HG02840 (cell line): ENCODE data around the gene TGM2.

Experiments
- ATAC-seq: cut with Tn5 transposase; IDR thresholded peaks from one replicate; pipeline ENCODE4 v1.9.1; 2021; ENCODE audit warnings: mild to moderate bottlenecking, moderate library complexity, moderate number of reproducible peaks; ENCODE audit not compliant: unreplicated experiment, low FRiP score

The TGM2 gene

GRCh38 chr20:38147163-38147562 lies 17.9 kb downstream of the TGM2 start:
- ATAC-seq: no peak

DNA sequence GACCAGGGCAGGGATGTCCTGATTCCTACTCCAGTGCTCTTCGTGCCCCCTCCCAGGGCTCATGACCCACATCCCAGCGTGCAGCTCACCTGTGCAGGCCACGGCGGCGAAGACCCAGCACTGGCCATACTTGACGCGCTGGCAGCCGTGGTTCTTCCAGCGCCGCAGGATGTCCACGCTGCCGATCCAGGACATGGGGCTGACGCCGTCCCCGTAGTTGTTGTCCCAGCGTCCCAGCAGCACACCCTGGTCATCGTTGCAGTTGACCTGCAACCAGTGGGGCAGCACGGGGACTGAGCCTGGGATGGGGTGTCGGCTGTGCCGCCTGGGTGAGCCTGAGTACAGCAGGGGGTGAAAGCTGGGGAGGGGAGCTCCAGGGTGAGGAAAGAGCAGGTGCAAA lies 18.4 kb downstream of the TGM2 start:
- no peak for ATAC-seq

GRCh38 chr20:38146156-38146555 lies 18.9 kb downstream of the TGM2 start:
- ATAC-seq: no peak

DNA sequence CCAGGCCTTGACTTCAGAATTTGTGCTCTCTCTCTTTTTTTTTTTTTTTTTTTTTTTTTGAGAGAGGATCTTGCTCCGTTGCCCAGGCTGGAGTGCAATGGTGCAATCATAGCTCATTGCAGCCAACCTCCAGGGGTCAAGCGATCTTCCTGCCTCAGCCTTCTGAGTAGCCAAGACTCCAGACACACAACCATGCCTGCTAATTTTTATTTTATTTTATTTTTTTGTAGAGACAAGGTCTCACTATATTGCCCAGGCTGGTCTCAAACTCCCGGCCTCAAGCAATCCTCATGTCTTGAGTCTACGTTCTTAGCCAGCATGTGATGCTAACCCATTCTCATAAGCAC lies 19.4 kb downstream of the TGM2 start:
- no peak for ATAC-seq

GRCh38 chr20:38144974-38145728 lies 19.9 kb downstream of the TGM2 start:
- no peak for ATAC-seq

GRCh38 chr20:38144598-38144973 lies 20.5 kb downstream of the TGM2 start:
- no peak for ATAC-seq

DNA sequence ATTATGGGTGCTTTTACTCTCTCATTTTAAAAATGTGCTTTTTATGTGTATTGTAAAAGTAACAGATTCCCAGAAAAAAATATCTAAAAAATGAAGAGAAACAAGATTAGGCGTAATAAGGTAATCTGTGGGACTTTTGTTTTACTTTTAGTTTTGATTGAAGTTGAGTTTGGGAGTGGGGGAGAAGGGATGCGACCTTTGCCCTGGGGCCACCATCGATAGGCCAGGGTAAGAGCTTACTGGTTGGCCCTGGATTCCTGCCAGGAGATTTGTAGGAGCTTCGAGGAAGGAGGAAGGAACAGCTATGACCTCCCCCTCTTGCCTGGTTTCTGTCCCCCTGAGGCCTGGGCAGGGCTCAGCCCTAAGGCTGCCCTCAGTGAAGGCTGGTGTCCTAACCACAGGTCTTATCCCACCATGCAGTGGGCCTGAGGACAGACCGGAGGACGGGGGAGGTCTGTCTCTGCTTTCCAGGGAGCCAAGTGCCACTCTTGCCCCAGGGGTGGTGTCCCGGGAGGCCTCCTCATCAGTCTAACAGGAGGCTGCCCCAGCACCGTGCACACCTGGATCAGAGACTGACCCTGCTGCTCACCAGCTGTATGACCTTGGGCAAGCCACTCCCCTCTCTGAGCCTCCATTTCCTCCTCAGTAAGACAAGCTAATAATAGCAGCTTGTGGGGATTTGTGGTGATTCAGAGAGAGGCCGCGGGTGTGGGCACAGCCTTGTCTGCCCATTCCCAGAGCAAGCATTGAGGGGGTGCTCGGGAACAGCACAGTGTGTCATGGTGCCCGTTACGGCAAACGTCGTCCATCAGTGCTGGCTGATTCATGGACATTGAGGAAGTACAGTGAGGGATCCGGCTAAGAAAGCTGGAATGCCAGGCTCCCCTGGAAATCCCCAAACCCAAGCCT lies 21.2 kb downstream of the TGM2 start:
- ATAC-seq: no peak

DNA sequence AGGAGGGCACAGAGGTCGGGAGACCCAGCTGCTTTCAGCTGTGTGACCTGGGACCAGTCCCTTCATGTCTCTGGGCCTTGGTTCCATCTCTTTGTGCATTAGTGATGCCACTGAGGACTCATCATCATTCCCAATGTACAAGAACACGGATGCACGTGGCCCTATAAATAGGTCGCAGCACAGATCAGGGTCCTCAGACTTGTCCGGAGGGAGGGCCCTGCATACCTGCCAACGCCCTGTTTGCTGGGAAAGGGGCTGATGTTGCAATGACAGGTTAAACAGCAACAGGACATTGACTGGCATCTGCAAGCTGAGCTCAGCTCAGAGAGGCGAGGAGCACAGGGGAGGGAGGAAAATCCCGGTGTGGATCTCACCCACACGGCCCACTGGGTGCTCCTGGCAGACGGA lies 21.8 kb downstream of the TGM2 start:
- no peak for ATAC-seq

GRCh38 chr20:38141889-38142494 lies 23.1 kb downstream of the TGM2 start:
- no peak for ATAC-seq

GRCh38 chr20:38141204-38141888 lies 23.7 kb downstream of the TGM2 start:
- no peak for ATAC-seq

GRCh38 chr20:38139977-38140753 lies 24.9 kb downstream of the TGM2 start:
- ATAC-seq: no peak

GRCh38 chr20:38139156-38139912 lies 25.7 kb downstream of the TGM2 start:
- no peak for ATAC-seq

- ATAC-seq: no peak
These were observed 26.8 kb downstream of the TGM2 start for GRCh38 chr20:38138086-38138778.

DNA sequence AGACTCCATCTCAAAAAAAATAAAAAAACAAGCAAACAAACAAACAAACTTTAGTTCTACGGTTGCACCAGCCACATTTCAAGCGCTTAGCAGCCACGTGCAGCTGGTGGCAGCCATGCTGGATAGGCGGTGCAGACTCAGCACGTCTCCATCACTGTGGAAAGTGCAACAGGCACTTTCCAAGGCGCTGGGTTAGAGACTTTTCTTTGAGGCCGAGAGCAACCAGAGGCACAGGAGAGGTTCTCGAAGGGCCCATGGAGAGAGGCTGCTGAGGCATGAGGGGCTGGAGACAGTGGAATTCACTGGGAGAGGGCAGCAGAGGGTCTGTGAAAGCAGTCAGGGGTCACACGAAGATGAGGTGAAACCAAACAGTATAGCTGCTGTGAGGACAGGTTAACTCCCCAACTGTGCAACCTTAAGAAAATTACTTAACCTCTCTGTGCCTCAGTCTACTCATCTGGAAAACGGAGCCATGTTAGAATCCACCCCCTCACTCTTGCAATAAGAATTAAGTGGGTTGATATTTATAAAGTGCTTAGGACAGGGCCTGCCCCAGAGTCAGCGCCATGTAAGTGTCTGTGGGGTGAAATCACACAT lies 27.5 kb downstream of the TGM2 start:
- no peak for ATAC-seq

DNA sequence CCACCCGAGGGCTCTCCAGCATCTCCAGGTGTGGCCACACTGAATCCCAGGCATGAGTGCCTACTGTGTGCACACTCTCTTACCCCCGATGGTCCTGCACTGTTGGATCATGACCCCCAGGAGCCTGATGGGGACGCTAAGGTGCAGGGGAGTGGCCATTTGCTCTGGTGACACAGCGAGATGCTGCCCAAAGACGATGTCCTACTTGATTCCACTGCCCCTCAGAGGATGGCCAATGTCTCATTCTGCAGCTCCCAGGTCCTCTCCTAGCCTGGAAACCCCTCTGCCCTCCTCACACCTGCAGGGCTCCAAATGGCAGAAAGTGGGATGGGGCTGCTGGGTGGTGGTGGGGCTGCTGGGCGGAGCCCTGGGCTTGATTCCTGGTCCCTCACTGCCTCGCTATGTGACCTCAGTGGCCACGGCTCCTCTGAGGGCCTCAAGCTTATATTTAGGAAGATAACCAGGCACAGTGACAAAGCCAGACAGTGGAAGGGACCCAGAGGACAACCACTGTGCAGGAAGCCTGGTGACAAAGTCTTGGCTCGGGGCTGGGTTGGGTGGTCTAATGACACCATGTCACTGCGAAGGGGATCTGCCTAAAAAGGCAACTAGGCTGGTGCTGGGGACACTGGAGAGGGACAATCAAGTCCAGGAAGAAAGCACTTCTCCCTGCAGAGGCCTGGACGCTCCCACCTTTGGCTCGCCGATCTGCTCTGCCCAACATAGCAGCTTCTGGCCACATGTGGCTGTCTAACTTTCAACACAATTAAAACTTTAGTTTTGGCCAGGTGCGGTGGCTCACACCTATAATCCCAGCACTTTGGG lies 28.4 kb downstream of the TGM2 start:
- ATAC-seq: no peak

GRCh38 chr20:38135651-38136420 lies 29.2 kb downstream of the TGM2 start:
- no peak for ATAC-seq

- ATAC-seq: no peak
These were observed 29.8 kb downstream of the TGM2 start for GRCh38 chr20:38135271-38135650.
